Keratinocyte (primary cell): ENCODE measurements around the gene RASAL3. TPM values are rescaled to one million over a fixed set of nuclear protein-coding genes. Genes with fewer than 3 reads are reported as not detected.

Source experiments
- DNase-seq: peaks from one replicate; pipeline ENCODE4 v3.0.0-alpha.2; 2011; ENCODE audit warnings: low read depth, missing footprints, low spot score
- FAIRE-seq: peaks from 2 replicates; lab custom pipeline; 2011; peaks lifted over from hg19 to GRCh38; lab: Jason Lieb, UNC
- H2AFZ ChIP-seq: 2 replicates; pipeline ENCODE4 v1.6.0; 2012; ENCODE audit warnings: low read length, control low read depth, inconsistent platforms; ENCODE audit not compliant: control insufficient read depth
- H3K27ac ChIP-seq: 2 replicates; pipeline ENCODE4 v1.5.1; 2011; ENCODE audit warnings: low read length; ENCODE audit not compliant: control insufficient read depth, insufficient read depth
- H3K27me3 ChIP-seq: 3 replicates; pipeline ENCODE4 v1.6.0; 2011; ENCODE audit warnings: low read length; ENCODE audit not compliant: control insufficient read depth, insufficient read depth; ENCODE audit errors: extremely low read depth
- H3K36me3 ChIP-seq, 2 experiments: 2 replicates in 1 of 2; 3 replicates in 1 of 2; pipeline ENCODE4 v1.5.1; 2011; ENCODE audit warnings: low read length in 2 of 2, mild to moderate bottlenecking in 1 of 2; ENCODE audit not compliant: control insufficient read depth in 2 of 2, insufficient read depth in 2 of 2; ENCODE audit errors: extremely low read depth in 1 of 2
- H3K4me1 ChIP-seq: 3 replicates; pipeline ENCODE4 v1.5.1; 2011; ENCODE audit warnings: low read length; ENCODE audit not compliant: control insufficient read depth, insufficient read depth; ENCODE audit errors: extremely low read depth
- H3K4me2 ChIP-seq: 3 replicates; pipeline ENCODE4 v1.6.0; 2011; ENCODE audit warnings: low read depth, low read length; ENCODE audit not compliant: control insufficient read depth, insufficient read depth; ENCODE audit errors: extremely low read depth
- H3K4me3 ChIP-seq, 3 experiments: fragments of 200-600 bp in 1 of 3; sonication (generic) in 1 of 3; 2 replicates in 2 of 3; 3 replicates in 1 of 3; pipeline ENCODE4 v1.5.1; 2011 to 2016; ENCODE audit warnings: low read length in 3 of 3, mild to moderate bottlenecking in 3 of 3, control low read depth in 2 of 3, inconsistent platforms in 1 of 3, low read depth in 1 of 3, mixed read lengths in 1 of 3, mixed run types in 1 of 3, moderate library complexity in 1 of 3; ENCODE audit not compliant: control insufficient read depth in 2 of 3, insufficient read depth in 2 of 3; ENCODE audit errors: extremely low read depth in 1 of 3
- H3K79me2 ChIP-seq: 2 replicates; pipeline ENCODE4 v1.6.0; 2012; ENCODE audit warnings: low read length; ENCODE audit not compliant: control insufficient read depth, insufficient read depth
- H3K9ac ChIP-seq: 3 replicates; pipeline ENCODE4 v1.6.0; 2011; ENCODE audit warnings: low read length; ENCODE audit not compliant: control insufficient read depth, insufficient read depth; ENCODE audit errors: extremely low read depth
- H3K9me1 ChIP-seq: 3 replicates; pipeline ENCODE4 v1.6.0; 2011; ENCODE audit warnings: low read length; ENCODE audit not compliant: control insufficient read depth, insufficient read depth; ENCODE audit errors: extremely low read depth
- H3K9me3 ChIP-seq: 2 replicates; pipeline ENCODE4 v1.5.1; 2012; ENCODE audit warnings: low read depth, low read length; ENCODE audit not compliant: control insufficient read depth
- H4K20me1 ChIP-seq: 3 replicates; pipeline ENCODE4 v1.6.0; 2011; ENCODE audit warnings: low read length; ENCODE audit not compliant: control insufficient read depth, insufficient read depth; ENCODE audit errors: extremely low read depth
- CTCF ChIP-seq, 3 experiments: IDR thresholded peaks in 1 of 3; conservative IDR thresholded peaks in 1 of 3; optimal IDR thresholded peaks in 1 of 3; 2 replicates in 2 of 3; 3 replicates in 1 of 3; pipeline versions ENCODE3 to v1.5.1; 2011; ENCODE audit warnings: low read length in 3 of 3, mild to moderate bottlenecking in 3 of 3, moderate library complexity in 2 of 3, control low read depth in 1 of 3, inconsistent platforms in 1 of 3; ENCODE audit not compliant: insufficient read depth in 2 of 3; ENCODE audit errors: extremely low read depth in 1 of 3
- EZH2 ChIP-seq: IDR thresholded peaks from one replicate; pipeline ENCODE4 v1.6.1; 2012; ENCODE audit warnings: inconsistent platforms, mild to moderate bottlenecking, low read length, moderate library complexity
- dilution Hi-C: fragments of 300-500 bp; cut with MboI; formaldehyde crosslinking; loops from one replicate; pipeline ENCODE4 v1.7.0; 2020; ENCODE audit warnings: low sequenced_read_pairs; ENCODE audit not compliant: extremely low pct_ligation_motif_present
- polyA plus RNA-seq, 5 experiments: library from polyadenylated mRNA; depleted of rRNA in 3 of 5; stranded (reverse) in 3 of 5; stranded (forward) in 1 of 5; unstranded in 1 of 5; fragments of >200 nt; gene quantifications; 1 replicate in 1 of 5; 2 replicates in 3 of 5; 3 replicates in 1 of 5; pipeline versions ENCODE4 v1.2.1 to v1.2.3, GENCODE V29; 2011 to 2012; ENCODE audit warnings: missing spikeins in 2 of 5, low read depth in 1 of 5, low replicate concordance in 1 of 5

The RASAL3 gene
- polyA plus RNA-seq, 1 donor (not counting 4 experiments of a cell fraction or from before 2014, with no cell fraction given): not detected

GRCh38 chr19:15442142-15442920, 22.0 kb downstream of the RASAL3 start:
- Histone ChIP-seq H3K4me2 (no peak overlapping the region), H3K9me1 (no peaks in the 10 kb centered on the region), H3K79me2 (no peaks in the 10 kb centered on the region), H3K27me3 (peaks cover 10% of the 10 kb centered on the region), H3K4me1 (no peaks in the 10 kb centered on the region), H2AFZ (no peak overlapping the region), H3K9me3 (no peaks in the 10 kb centered on the region), H4K20me1 (no peaks in the 10 kb centered on the region), H3K36me3 (no peaks in the 10 kb centered on the region), H3K9ac (no peak overlapping the region), H3K27ac (no peak overlapping the region), H3K4me3 (no peak overlapping the region)
- no peak for FAIRE-seq
- dilution Hi-C loops: no loop called here
- DNase-seq: no peak
- TF ChIP-seq CTCF (optimal IDR thresholded peaks at IDR 0.05 in 1 of 3, IDR thresholded peaks at IDR 0.05 in 1 of 3, conservative IDR thresholded peaks at IDR 0.05 in 1 of 3; ENCODE audit: extremely low read depth in 1 of 3, insufficient read depth in 2 of 3, low read length in 3 of 3) (no peak), EZH2 (no peak)

- H3K4me2 ChIP-seq: no peak overlapping the region
- no peaks in the 10 kb centered on the region for H4K20me1 ChIP-seq
- FAIRE-seq: no peak
- no peaks in the 10 kb centered on the region for H3K4me1 ChIP-seq
- H3K4me3 ChIP-seq: no peak overlapping the region
- H3K9me3 ChIP-seq: no peaks in the 10 kb centered on the region
- H2AFZ ChIP-seq: no peak overlapping the region
- no peaks in the 10 kb centered on the region for H3K79me2 ChIP-seq
- H3K27me3 ChIP-seq: peaks cover 10% of the 10 kb centered on the region
- no peak for DNase-seq
- no peak for TF ChIP-seq CTCF (optimal IDR thresholded peaks at IDR 0.05 in 1 of 3, IDR thresholded peaks at IDR 0.05 in 1 of 3, conservative IDR thresholded peaks at IDR 0.05 in 1 of 3; ENCODE audit: extremely low read depth in 1 of 3, insufficient read depth in 2 of 3, low read length in 3 of 3)
- TF ChIP-seq EZH2: no peak
- H3K9me1 ChIP-seq: no peaks in the 10 kb centered on the region
- dilution Hi-C loops: no loop called here
- H3K9ac ChIP-seq: no peak overlapping the region
- H3K27ac ChIP-seq: no peak overlapping the region
- no peaks in the 10 kb centered on the region for H3K36me3 ChIP-seq
These were observed 23.0 kb downstream of the RASAL3 start for GRCh38 chr19:15441317-15441716.
